Prostate gland (tissue), 2 donors: ENCODE measurements around the gene SHISAL2B. TPM values are rescaled to one million over a fixed set of nuclear protein-coding genes. Genes with fewer than 3 reads are reported as not detected.

Experiments used
- DNase-seq: peaks from one replicate; pipeline ENCODE4 v3.0.0-alpha.2; 2019; ENCODE audit warnings: low spot score
- H3K27ac ChIP-seq, 2 donors: fragments of 200-600 bp; sonication (generic); 2 replicates each; pipeline ENCODE4 v1.5.1; 2017 to 2019
- H3K27me3 ChIP-seq: fragments of 200-600 bp; sonication (generic); replicated peaks from 2 replicates; pipeline ENCODE4 v1.5.1; 2019; ENCODE audit not compliant: insufficient read depth
- H3K36me3 ChIP-seq, 2 donors: fragments of 200-600 bp; sonication (generic); 1 replicate in 1 of 2; 2 replicates in 1 of 2; pipeline versions ENCODE4 v1.5.1 to v1.8.1; 2017 to 2019
- H3K4me1 ChIP-seq: fragments of 200-600 bp; sonication (generic); replicated peaks from 2 replicates; pipeline ENCODE4 v1.5.1; 2019
- H3K4me3 ChIP-seq, 2 donors: fragments of 200-600 bp; sonication (generic); 2 replicates each; pipeline ENCODE4 v1.5.1; 2017 to 2019
- H3K9me3 ChIP-seq: fragments of 200-600 bp; sonication (generic); 2 replicates; pipeline ENCODE4 v1.5.1; 2017
- POLR2A ChIP-seq: fragments of 450-650 bp; IDR thresholded peaks from one replicate; pipeline ENCODE4 v1.6.1; 2016; ENCODE audit warnings: antibody characterized with exemption, mild to moderate bottlenecking
- POLR2AphosphoS5 ChIP-seq: sonication (generic); formaldehyde crosslinking; IDR thresholded peaks from one replicate; pipeline ENCODE4 v1.6.1; 2017; ENCODE audit warnings: antibody characterized with exemption
- WGBS: methylation state at CpG from one replicate; pipeline ENCODE4 v1.1.5; 2018; 5-methylcytosine and 5-hydroxymethylcytosine counted together
- intact Hi-C: fragments of 100-400 bp; cut with DNase I; formaldehyde crosslinking; loops from one replicate; pipeline ENCODE4 v1.14.2; 2022
- total RNA-seq, 2 donors: library from RNA; depleted of rRNA; stranded (reverse); fragments of >200 nt; gene quantifications; one replicate each; pipeline ENCODE4 v1.1.0, GENCODE V29; 2016
- TF ChIP-seq, protein P1 (sequence below), 4 experiments: fragments of 200-600 bp in 2 of 4; fragments of 450-650 bp in 2 of 4; sonication (generic) in 2 of 4; IDR thresholded peaks; 1 replicate in 3 of 4; 2 replicates in 1 of 4; pipeline ENCODE4 v1.5.1; 2016 to 2019; ENCODE audit warnings: antibody characterized with exemption in 4 of 4, mild to moderate bottlenecking in 2 of 4, moderate library complexity in 2 of 4

Gene SHISAL2B
- total RNA-seq, 2 donors from 2014 or later = not detected

- no peaks in the 10 kb centered on the region for H3K4me1 ChIP-seq
- TF ChIP-seq POLR2AphosphoS5 (no peak), POLR2A (no peak)
- TF ChIP-seq, protein P1, sequence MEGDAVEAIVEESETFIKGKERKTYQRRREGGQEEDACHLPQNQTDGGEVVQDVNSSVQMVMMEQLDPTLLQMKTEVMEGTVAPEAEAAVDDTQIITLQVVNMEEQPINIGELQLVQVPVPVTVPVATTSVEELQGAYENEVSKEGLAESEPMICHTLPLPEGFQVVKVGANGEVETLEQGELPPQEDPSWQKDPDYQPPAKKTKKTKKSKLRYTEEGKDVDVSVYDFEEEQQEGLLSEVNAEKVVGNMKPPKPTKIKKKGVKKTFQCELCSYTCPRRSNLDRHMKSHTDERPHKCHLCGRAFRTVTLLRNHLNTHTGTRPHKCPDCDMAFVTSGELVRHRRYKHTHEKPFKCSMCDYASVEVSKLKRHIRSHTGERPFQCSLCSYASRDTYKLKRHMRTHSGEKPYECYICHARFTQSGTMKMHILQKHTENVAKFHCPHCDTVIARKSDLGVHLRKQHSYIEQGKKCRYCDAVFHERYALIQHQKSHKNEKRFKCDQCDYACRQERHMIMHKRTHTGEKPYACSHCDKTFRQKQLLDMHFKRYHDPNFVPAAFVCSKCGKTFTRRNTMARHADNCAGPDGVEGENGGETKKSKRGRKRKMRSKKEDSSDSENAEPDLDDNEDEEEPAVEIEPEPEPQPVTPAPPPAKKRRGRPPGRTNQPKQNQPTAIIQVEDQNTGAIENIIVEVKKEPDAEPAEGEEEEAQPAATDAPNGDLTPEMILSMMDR (IDR thresholded peaks at IDR 0.05) = no peak
- H3K27ac ChIP-seq = no peak overlapping the region
- H3K4me3 ChIP-seq = no peak overlapping the region
- H3K36me3 ChIP-seq = no peaks in the 10 kb centered on the region
- H3K9me3 ChIP-seq = no peaks in the 10 kb centered on the region
- no peaks in the 10 kb centered on the region for H3K27me3 ChIP-seq
- WGBS = 92% methylated on average over 2 of the region's 2 CpGs
- DNase-seq = no peak
- intact Hi-C loops = no loop called here
These were observed 63.8 kb downstream of the SHISAL2B start for GRCh38 chr5:64754066-64754465.

- DNase-seq = no peak
- Histone ChIP-seq H3K36me3 (no peaks in the 10 kb centered on the region), H3K9me3 (no peaks in the 10 kb centered on the region), H3K4me1 (no peaks in the 10 kb centered on the region), H3K27ac (no peak overlapping the region), H3K27me3 (no peaks in the 10 kb centered on the region), H3K4me3 (no peak overlapping the region)
- intact Hi-C loops = no loop called here
- WGBS = 88% methylated on average over 3 of the region's 3 CpGs
- TF ChIP-seq POLR2A (no peak), POLR2AphosphoS5 (no peak)
- TF ChIP-seq, protein P1 (IDR thresholded peaks at IDR 0.05) = no peak
These were observed 68.6 kb downstream of the SHISAL2B start for GRCh38 chr5:64758901-64759300.

- Histone ChIP-seq H3K9me3 (no peaks in the 10 kb centered on the region), H3K4me1 (no peaks in the 10 kb centered on the region), H3K27ac (no peak overlapping the region), H3K27me3 (no peaks in the 10 kb centered on the region), H3K4me3 (no peak overlapping the region), H3K36me3 (no peaks in the 10 kb centered on the region)
- intact Hi-C loops = loop anchor here (10.0 kb wide), 1 partner anchor 255 kb away; the partner anchor contains the start of gene RGS7BP
- no peak for DNase-seq
- TF ChIP-seq POLR2AphosphoS5 (no peak), POLR2A (no peak)
- TF ChIP-seq, protein P1 (IDR thresholded peaks at IDR 0.05) = no peak
- WGBS = 58% methylated on average over 4 of the region's 4 CpGs
These were observed 69.8 kb downstream of the SHISAL2B start for GRCh38 chr5:64759960-64760660.

DNA sequence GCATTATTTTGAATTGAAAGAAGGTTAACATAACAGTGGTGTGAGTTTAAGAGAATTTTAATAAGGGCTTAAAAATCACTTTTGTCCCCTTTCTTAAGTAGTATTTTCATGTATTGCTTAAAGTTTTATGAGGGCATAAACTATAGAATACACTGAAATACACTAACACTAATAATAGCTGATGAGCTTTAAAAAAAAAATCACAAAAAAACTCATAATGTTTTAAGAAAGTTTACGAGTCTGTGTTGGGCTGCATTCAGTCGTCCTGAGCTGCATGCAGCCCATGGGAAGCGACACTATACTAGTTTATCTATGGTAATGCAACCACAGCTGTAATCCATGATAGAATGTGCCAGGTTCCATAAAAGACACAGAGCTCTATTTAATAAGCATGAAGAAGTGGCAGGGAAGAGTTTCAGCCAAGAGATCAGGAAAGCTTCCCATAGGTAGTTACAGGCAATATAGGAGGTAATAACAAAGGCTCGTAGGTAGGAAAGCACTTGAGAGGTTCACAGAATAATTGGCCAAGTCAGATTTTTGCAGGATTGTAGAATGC, 73.7 kb downstream of the SHISAL2B start:
- Histone ChIP-seq H3K4me3 (no peak overlapping the region), H3K9me3 (no peaks in the 10 kb centered on the region), H3K36me3 (no peaks in the 10 kb centered on the region), H3K27me3 (no peaks in the 10 kb centered on the region), H3K27ac (no peak overlapping the region), H3K4me1 (peaks cover 5% of the 10 kb centered on the region)
- TF ChIP-seq, protein P1 (IDR thresholded peaks at IDR 0.05) = no peak
- TF ChIP-seq POLR2A = no peak
- no peak for TF ChIP-seq POLR2AphosphoS5
- intact Hi-C loops = loop anchor here (10.0 kb wide), 1 partner anchor 259 kb away; the partner anchor contains the start of gene RGS7BP
- WGBS = 49% methylated on average over 4 of the region's 4 CpGs
- no peak for DNase-seq
